Lower leg skin (tissue), 4 donors: ENCODE data around the gene NKD1. TPM values are rescaled to one million over a fixed set of nuclear protein-coding genes. Genes with fewer than 3 reads are reported as not detected.

ENCODE experiments used
- DNase-seq, 2 donors: peaks; one replicate each; pipeline ENCODE4 v3.0.0-alpha.2; 2019; ENCODE audit warnings: low spot score in 2 of 2
- H3K4me3 ChIP-seq: fragments of 200-600 bp; sonication (generic); 2 replicates; pipeline ENCODE4 v1.5.1; 2017; ENCODE audit warnings: mild to moderate bottlenecking, low read depth; ENCODE audit not compliant: poor library complexity, severe bottlenecking
- POLR2A ChIP-seq, 2 donors: fragments of 450-650 bp; IDR thresholded peaks; one replicate each; pipeline ENCODE4 v1.6.1; 2016 to 2017; ENCODE audit warnings: antibody characterized with exemption in 2 of 2, mild to moderate bottlenecking in 1 of 2, moderate library complexity in 1 of 2
- WGBS, 2 donors: methylation state at CpG; one replicate each; pipeline ENCODE4 v1.1.5; 2018; 5-methylcytosine and 5-hydroxymethylcytosine counted together
- intact Hi-C: fragments of 100-400 bp; cut with DNase I; formaldehyde crosslinking; loops from one replicate; pipeline ENCODE4 v1.15.0; 2023; ENCODE audit warnings: low total_unique reads
- total RNA-seq, 4 donors: library from RNA; depleted of rRNA; stranded (reverse); fragments of >200 nt; gene quantifications; one replicate each; pipeline ENCODE4 v1.1.0, GENCODE V29; 2016
- TF ChIP-seq, protein P1 (sequence below), 3 donors: fragments of 450-650 bp; IDR thresholded peaks; one replicate each; pipeline ENCODE4 v1.5.1; 2016; ENCODE audit warnings: antibody characterized with exemption in 3 of 3, mild to moderate bottlenecking in 3 of 3, moderate library complexity in 2 of 3

Gene NKD1
- total RNA-seq, 4 donors from 2014 or later: 5.1 to 15.2 (median 7.2) TPM

DNA sequence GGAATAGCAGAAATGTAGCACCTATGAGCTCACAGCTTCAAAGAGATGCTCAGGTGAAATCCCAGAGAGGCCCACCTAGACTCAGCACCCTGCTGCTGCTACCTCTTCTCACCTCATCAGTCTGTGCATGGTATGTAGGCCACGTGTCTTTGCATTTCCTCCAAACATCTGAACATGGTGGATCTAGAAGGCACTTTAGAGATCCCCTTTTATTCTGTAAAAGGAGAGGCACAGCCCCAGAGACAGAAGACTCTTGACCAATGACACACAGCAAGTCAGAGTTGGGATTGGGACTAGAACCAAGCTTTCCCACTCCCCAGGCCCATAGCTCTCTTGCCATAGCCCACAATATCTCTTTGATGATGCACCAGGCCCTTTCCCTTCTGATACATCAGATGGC is 19.4 kb upstream of the NKD1 start:
- intact Hi-C loops: no loop called here
- TF ChIP-seq, protein P1, sequence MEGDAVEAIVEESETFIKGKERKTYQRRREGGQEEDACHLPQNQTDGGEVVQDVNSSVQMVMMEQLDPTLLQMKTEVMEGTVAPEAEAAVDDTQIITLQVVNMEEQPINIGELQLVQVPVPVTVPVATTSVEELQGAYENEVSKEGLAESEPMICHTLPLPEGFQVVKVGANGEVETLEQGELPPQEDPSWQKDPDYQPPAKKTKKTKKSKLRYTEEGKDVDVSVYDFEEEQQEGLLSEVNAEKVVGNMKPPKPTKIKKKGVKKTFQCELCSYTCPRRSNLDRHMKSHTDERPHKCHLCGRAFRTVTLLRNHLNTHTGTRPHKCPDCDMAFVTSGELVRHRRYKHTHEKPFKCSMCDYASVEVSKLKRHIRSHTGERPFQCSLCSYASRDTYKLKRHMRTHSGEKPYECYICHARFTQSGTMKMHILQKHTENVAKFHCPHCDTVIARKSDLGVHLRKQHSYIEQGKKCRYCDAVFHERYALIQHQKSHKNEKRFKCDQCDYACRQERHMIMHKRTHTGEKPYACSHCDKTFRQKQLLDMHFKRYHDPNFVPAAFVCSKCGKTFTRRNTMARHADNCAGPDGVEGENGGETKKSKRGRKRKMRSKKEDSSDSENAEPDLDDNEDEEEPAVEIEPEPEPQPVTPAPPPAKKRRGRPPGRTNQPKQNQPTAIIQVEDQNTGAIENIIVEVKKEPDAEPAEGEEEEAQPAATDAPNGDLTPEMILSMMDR (IDR thresholded peaks at IDR 0.05): no peak
- no peak for TF ChIP-seq POLR2A (IDR thresholded peaks at IDR 0.05)
- no peak overlapping the region for H3K4me3 ChIP-seq
- 38 to 79% methylated on average over 1 of the region's 1 CpG for WGBS, 2 donors
- DNase-seq: peak in 1 of 2 donors; percentile 29

DNA sequence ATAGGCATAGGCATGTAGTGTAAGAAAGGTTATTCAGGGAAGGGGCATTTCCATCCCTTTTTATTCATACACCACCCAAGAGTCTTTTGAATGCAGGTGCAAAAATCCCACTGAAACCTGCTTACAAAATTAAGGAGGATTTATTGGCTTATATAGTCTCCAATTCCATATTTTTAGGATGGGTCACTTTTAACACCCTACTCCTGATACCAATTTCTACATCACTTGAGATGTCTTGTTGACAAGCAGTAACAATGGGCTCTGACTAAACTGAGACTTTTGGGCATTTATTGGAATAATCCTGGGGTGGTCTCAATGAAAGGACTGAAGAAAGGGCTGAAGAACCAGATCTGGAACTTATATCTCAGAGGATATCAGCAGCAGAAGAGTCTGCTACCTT is 18.9 kb upstream of the NKD1 start:
- intact Hi-C loops: no loop called here
- no peak for DNase-seq
- H3K4me3 ChIP-seq: no peak overlapping the region
- no peak for TF ChIP-seq POLR2A (IDR thresholded peaks at IDR 0.05)
- TF ChIP-seq, protein P1 (IDR thresholded peaks at IDR 0.05): no peak

DNA sequence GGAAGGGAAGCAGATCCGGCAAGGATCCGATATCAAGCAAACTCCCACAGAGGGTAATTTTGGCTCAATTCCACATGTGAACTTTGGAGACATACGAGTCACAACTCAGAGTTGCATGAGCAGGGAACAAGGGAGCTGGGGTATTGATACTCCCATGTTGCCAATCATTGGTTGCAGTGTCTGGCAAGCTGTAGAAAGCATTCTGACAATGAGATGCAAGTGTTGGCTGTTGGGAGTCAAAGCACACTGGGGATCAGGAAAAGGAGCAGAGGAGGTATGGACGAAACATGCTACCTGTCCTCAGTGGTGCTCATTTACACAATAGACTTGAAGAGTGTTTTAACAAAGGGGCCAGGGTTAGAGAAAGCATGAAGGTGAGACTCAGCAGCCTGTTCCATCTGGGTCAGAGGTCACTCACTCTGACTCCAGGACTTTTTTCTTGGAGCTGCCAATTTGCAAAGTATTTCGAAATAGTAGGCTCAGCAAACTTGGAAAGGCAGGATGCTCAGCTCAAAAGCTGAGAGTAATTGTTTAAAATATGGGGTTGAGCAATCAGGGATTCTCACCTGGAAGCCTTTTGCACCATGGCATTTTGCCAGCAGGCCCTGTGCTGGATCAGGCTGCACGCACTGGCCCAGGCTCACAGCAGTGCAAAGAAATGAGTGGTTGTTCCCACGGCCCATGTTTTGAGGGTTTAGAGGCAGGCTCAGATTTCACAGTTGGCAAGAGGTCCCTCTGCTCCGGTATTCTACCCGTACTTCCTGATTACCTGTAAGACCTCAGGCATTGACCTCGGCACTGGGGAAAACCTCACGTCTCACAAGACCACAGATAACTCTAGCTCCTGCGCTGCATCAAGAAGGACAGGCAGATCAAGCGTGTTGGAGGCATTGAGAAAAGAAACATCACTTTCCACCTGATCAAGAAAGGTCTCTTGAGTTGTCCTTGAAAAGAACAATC is 17.6 kb upstream of the NKD1 start:
- TF ChIP-seq, protein P1 (IDR thresholded peaks at IDR 0.05): no peak
- TF ChIP-seq POLR2A (IDR thresholded peaks at IDR 0.05): no peak
- peak in 1 of 2 donors; percentile 76 for DNase-seq
- 62 to 63% methylated on average over 13 of the region's 13 CpGs for WGBS, 2 donors
- intact Hi-C loops: no loop called here
- H3K4me3 ChIP-seq: no peak overlapping the region

DNA sequence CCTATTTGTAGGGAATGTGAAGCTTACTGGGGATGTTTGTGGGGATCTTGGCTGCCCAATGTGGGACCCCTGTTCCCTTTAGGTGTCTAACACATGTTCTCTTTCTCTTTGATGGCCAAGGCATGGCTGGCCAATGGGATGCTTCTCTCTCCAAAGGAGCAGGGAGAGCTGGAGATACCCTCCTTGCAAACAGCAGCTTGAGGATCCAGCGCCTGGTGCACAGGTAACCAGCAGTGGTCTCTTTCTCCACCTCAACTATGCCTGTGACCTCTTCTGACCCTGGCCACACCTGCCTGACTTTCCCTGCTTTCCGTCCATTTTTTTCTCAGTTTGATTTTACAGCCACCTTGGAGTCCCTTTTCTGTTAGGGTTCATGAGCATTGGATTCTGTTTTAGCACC is 16.8 kb upstream of the NKD1 start:
- TF ChIP-seq, protein P1 (IDR thresholded peaks at IDR 0.05): no peak
- no peak for TF ChIP-seq POLR2A (IDR thresholded peaks at IDR 0.05)
- intact Hi-C loops: no loop called here
- peak in 1 of 2 donors; percentile 68 for DNase-seq
- 94 to 96% methylated on average over 2 of the region's 2 CpGs for WGBS, 2 donors
- H3K4me3 ChIP-seq: no peak overlapping the region

DNA sequence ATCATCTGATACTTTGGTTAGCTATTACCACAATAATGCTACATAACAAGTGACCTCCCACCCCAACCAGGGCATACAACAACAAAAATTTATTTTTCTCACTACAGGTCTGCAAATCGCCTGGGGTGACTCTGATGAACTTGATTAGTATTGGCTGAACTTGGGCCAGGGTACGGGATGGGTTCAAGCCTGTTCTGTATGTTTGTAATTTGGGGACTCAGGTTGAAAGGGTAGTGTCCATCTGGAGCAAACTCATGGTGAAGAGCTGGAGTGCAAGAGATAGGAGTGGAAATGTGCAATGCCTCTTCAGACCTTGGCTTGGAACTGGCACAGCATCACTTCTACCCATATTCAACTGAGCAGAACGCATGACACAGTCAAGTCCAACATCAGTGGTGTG is 16.3 kb upstream of the NKD1 start:
- intact Hi-C loops: no loop called here
- no peak for TF ChIP-seq POLR2A (IDR thresholded peaks at IDR 0.05)
- TF ChIP-seq, protein P1 (IDR thresholded peaks at IDR 0.05): no peak
- WGBS, 2 donors: 83 to 89% methylated on average over 3 of the region's 3 CpGs
- H3K4me3 ChIP-seq: no peak overlapping the region
- DNase-seq: peak in 1 of 2 donors; percentile 26
